IPS-20b (cell line): ENCODE measurements around the gene CSNK2A2.

ENCODE experiments used
- H3K27ac ChIP-seq: one replicate; pipeline ENCODE4 v1.5.1; 2013; ENCODE audit warnings: low read length
- H3K27me3 ChIP-seq: 2 replicates; pipeline ENCODE4 v1.6.1; 2013; ENCODE audit warnings: mild to moderate bottlenecking, low read length, inconsistent platforms; ENCODE audit not compliant: insufficient read depth
- H3K36me3 ChIP-seq: 2 replicates; pipeline ENCODE4 v1.6.1; 2013; ENCODE audit warnings: low read depth, mild to moderate bottlenecking, inconsistent platforms, low read length, moderate library complexity; ENCODE audit not compliant: insufficient read depth
- H3K4me1 ChIP-seq: 2 replicates; pipeline ENCODE4 v1.6.1; 2013; ENCODE audit warnings: mild to moderate bottlenecking, control low read depth, inconsistent platforms, low read length, moderate library complexity; ENCODE audit not compliant: insufficient read depth
- H3K4me3 ChIP-seq: 2 replicates; pipeline ENCODE4 v1.5.1; 2013; ENCODE audit warnings: mild to moderate bottlenecking, low read length, inconsistent platforms
- H3K9ac ChIP-seq: 2 replicates; pipeline ENCODE4 v1.6.1; 2013; ENCODE audit warnings: low read depth, mild to moderate bottlenecking, inconsistent platforms, low read length, moderate library complexity
- H3K9me3 ChIP-seq: 2 replicates; pipeline ENCODE4 v1.6.1; 2013; ENCODE audit warnings: mild to moderate bottlenecking, low read depth, low read length, inconsistent platforms; ENCODE audit not compliant: insufficient read depth

Gene CSNK2A2

DNA sequence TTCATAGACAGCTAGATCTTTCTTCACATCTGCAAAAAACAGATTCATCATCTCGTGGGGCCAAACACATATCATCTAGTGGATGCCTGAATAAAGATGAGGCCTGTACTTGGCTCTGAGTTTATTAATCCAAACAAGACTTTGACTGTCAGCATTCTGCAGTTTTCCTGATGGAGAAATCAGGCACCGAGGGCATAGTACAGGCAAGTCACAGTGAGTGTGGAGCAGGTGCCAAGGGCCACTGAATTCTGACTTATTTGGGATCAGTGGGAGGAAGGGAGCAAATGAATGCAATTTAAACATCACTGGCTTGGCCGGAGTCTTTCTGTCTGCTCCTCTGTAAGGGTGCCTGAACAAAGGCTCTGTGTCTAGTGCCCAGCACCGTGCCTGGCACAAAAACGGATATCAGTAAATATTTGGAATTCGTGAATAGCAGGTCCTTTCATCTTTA lies 69.7 kb downstream of the CSNK2A2 start:
- H3K9ac ChIP-seq = peak overlapping the region; percentile 56; the same call in 1 of the 2 replicates
- H3K27me3 ChIP-seq = no peaks in the 10 kb centered on the region
- H3K4me1 ChIP-seq = peaks cover 16% of the 10 kb centered on the region
- no peaks in the 10 kb centered on the region for H3K36me3 ChIP-seq
- H3K4me3 ChIP-seq = peak overlapping the region; percentile 80
- no peaks in the 10 kb centered on the region for H3K9me3 ChIP-seq
- H3K27ac ChIP-seq = no peak overlapping the region

DNA sequence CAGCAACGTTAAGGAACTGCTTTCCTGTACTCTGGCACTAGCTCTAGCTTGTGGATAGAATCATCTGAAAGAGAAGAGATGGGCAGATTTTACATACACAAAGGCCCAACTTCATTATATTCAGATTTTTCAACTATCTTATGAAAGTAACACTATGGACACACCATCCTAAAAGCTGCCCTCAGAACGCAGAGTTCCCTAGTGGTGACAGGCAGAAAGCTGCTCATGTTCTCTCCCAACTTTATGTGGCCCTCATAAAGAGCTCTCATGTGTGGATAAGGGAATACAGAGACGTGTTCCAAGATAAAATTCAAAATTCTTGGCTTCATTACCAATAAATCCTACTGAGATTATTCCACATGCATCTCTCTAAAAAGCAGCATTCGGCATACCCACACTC lies 70.3 kb downstream of the CSNK2A2 start:
- no peaks in the 10 kb centered on the region for H3K36me3 ChIP-seq
- no peaks in the 10 kb centered on the region for H3K9me3 ChIP-seq
- H3K27me3 ChIP-seq = no peaks in the 10 kb centered on the region
- no peak overlapping the region for H3K27ac ChIP-seq
- H3K4me1 ChIP-seq = peaks cover 16% of the 10 kb centered on the region
- H3K4me3 ChIP-seq = peak overlapping the region; percentile 80
- peak overlapping the region; percentile 56; the same call in 1 of the 2 replicates for H3K9ac ChIP-seq

DNA sequence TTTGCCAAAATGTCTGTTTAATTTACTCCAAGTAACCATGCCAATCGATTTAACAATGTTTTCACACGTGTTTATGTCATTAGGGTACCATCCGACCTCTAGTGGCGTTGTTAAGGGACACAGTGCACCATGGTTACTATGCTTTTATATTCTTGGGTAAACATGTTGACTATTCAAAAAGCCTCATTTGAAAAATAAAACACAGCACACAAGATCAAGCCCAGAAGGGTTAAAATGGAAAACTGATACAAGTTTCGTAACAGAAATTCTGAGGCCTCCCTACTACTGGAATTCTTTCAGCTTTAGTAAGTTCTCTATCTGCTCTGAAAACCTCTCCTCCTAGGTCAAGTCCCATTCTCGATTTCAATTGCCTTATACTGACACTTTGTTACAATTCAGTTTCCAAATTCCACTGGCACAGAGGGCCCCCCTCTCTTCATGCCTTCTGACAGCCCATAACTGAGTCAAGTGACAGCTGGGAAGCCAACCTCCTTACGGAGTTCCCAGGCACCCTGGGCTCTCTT lies 70.8 kb downstream of the CSNK2A2 start:
- H3K36me3 ChIP-seq = no peaks in the 10 kb centered on the region
- peak overlapping the region; percentile 56; the same call in 1 of the 2 replicates for H3K9ac ChIP-seq
- peak overlapping the region; percentile 80; the same call in 1 of the 2 replicates for H3K4me3 ChIP-seq
- no peak overlapping the region for H3K27ac ChIP-seq
- H3K27me3 ChIP-seq = no peaks in the 10 kb centered on the region
- no peaks in the 10 kb centered on the region for H3K9me3 ChIP-seq
- peaks cover 16% of the 10 kb centered on the region for H3K4me1 ChIP-seq

DNA sequence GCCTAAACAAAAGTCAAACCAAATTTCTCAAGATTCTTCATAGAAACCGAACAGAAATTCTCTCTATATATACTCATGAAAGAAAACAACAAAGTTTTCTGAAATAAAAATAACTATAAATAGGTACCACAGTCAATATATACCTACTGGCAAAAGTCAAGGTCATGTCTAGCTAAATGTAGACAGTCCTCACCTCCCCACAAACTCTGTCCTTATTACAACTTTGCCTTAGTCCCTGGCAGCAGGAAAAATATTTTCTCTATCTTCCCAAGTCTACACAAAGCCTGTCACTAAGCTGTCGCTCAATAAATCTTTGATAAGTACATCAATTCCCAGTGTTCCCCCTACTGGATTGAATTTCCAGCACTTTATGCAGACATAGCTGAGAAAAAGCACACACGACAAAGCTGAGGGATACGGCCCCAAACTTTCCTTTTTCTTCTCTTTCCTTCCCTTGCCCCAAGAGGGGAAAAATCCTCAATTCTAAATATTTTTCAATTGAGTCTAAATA lies 71.4 kb downstream of the CSNK2A2 start:
- H3K36me3 ChIP-seq = no peaks in the 10 kb centered on the region
- no peak overlapping the region for H3K27ac ChIP-seq
- no peaks in the 10 kb centered on the region for H3K9me3 ChIP-seq
- no peak overlapping the region for H3K9ac ChIP-seq
- peaks cover 19% of the 10 kb centered on the region for H3K4me1 ChIP-seq
- H3K4me3 ChIP-seq = peak overlapping the region; percentile 80; the same call in 1 of the 2 replicates
- no peaks in the 10 kb centered on the region for H3K27me3 ChIP-seq

DNA sequence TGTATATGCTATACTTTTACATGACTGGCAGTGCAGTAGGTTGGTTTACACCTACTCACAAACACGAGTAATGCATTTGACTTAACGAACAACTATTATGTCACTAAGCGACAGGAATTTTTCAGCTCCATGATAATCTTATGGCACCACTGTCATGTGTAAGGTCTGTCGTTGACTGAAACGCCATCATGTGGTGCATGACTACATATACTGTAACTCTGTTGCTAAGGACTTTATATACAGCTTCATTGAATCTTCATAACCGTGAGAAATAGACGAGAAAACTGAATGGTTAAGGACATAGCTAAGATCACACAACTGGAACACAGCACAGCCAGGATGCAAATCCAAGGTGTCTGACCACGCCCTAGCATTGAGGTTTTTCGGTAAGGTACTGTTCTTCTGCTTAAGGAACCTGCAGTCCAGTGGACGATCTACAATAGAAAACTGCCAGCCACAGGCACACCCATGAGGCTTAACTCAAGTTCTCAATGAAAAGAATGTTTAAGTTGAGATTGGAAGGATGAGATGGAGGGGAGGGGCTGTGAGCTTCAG lies 72.0 kb downstream of the CSNK2A2 start:
- H3K4me3 ChIP-seq = no peak overlapping the region
- no peak overlapping the region for H3K27ac ChIP-seq
- no peaks in the 10 kb centered on the region for H3K27me3 ChIP-seq
- H3K4me1 ChIP-seq = peaks cover 21% of the 10 kb centered on the region
- H3K36me3 ChIP-seq = no peaks in the 10 kb centered on the region
- H3K9ac ChIP-seq = no peak overlapping the region
- H3K9me3 ChIP-seq = no peaks in the 10 kb centered on the region

DNA sequence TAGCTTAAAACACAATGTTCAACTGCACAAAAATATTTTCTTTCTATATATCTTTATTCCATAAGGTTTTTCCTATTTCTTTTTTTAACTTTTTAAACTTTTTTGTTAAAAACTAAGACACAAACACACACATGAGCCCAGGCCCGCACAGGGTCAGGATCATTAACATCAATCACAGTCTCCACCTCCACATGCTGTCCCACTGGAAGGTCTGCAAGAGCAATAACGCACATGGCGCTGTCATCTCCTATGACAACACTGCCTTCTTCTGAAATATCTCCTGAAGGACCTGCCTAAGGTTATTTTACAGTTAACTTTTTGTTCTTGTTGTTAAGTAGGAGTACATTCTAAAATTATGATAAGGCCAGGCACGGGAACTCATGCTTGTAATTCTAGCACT lies 72.9 kb downstream of the CSNK2A2 start:
- H3K36me3 ChIP-seq = no peaks in the 10 kb centered on the region
- H3K4me1 ChIP-seq = peaks cover 21% of the 10 kb centered on the region
- H3K27me3 ChIP-seq = no peaks in the 10 kb centered on the region
- H3K27ac ChIP-seq = no peak overlapping the region
- no peak overlapping the region for H3K9ac ChIP-seq
- no peaks in the 10 kb centered on the region for H3K9me3 ChIP-seq
- no peak overlapping the region for H3K4me3 ChIP-seq

DNA sequence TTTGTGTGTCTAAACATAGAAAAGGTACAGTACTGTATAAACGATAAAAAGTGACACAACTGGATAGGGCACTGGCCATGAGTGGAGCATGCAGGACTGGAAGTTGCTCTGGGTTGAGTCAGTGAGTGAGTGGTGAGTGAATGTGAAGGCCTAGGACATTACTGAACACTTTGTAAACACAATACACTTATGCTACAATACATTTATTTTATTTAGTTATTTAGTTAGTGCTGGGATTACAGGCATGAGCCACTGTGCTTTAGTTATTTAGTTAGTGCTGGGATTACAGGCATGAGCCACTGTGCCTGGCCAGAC lies 73.3 kb downstream of the CSNK2A2 start:
- H3K27me3 ChIP-seq = no peaks in the 10 kb centered on the region
- no peak overlapping the region for H3K27ac ChIP-seq
- H3K4me3 ChIP-seq = no peak overlapping the region

DNA sequence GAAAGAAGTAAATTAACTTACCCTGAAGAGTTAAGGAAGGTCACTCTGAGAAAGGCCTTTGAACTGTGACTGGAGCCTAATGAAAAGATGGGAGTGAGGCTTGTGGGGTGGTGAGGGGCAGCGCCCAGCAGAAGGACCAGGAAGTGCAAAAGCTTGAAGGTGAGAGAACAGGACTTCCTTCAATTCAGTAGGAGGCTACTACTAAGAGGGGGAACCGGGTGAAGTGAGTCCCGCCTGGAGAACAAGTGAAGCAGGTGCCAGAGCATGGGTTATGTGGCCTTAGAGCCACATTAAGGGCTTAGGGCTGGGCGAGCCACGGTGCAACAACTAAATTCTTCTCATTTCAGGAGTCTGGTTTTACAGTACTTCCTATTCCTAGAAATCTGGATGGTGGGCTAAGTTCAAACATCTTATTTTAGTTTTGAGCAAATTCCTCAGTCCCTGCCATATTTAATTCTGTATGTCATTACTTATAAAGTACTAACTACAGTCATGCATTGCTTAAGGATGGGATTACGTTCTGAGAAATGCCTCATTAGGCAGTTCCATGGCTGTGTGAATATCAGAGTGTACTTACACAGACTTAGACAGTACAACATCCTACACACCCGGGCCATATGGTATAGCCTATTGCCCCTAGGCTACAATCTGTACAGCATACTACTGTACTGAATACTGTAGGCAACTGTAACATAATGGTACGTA lies 73.9 kb downstream of the CSNK2A2 start:
- Histone ChIP-seq H3K27ac (no peak overlapping the region), H3K27me3 (no peaks in the 10 kb centered on the region), H3K9me3 (no peaks in the 10 kb centered on the region), H3K36me3 (no peaks in the 10 kb centered on the region), H3K4me1 (peaks cover 21% of the 10 kb centered on the region), H3K4me3 (no peak overlapping the region), H3K9ac (no peak overlapping the region)

More for the DNA sequence above, 73.3 kb downstream of the CSNK2A2 start:
- H3K9ac ChIP-seq = no peak overlapping the region
- no peaks in the 10 kb centered on the region for H3K36me3 ChIP-seq
- H3K9me3 ChIP-seq = no peaks in the 10 kb centered on the region
- H3K4me1 ChIP-seq = peaks cover 21% of the 10 kb centered on the region

DNA sequence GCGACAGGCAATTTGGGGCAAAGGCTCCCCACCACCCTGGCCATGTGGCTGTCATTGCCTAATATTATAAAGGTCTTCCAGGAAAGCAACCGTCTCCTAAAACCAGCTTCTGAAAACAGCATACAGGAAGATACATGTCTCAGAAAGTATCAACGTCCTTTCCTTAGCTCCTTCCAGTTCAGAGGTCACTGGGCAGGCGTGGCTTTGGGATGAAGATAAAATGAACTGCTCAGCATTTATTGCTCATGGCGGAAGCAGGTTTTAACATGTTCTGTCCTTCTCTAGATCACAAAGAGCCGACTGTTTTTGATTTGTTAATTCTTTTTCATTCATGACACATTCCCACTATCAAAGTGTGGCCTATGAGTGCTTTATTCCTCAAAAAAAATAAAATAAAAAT lies 76.8 kb downstream of the CSNK2A2 start:
- H3K27ac ChIP-seq = no peak overlapping the region
- H3K4me3 ChIP-seq = no peak overlapping the region
- peaks cover 10% of the 10 kb centered on the region for H3K36me3 ChIP-seq
- H3K27me3 ChIP-seq = no peaks in the 10 kb centered on the region
- no peaks in the 10 kb centered on the region for H3K9me3 ChIP-seq
- peaks cover 5% of the 10 kb centered on the region; the same call in 1 of the 2 replicates for H3K4me1 ChIP-seq
- H3K9ac ChIP-seq = no peak overlapping the region

DNA sequence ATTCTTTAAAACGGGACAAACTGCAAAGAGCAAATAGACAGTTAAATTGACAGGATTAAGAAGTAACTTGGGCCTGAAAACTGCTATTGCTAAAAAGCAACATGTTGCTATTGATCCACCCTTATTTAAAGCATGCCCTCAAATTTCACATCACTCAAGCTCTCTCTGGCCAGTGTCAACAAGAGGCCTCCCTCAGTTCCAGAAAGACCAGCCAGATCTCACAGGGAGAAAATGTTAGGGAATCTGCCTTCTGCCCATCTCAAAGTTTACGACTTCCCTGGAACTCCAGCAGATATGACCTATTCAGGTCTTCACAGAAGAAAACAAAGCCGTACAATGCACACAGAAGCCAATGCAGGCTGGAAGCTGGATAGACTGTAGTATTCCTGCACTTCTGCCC lies 77.7 kb downstream of the CSNK2A2 start:
- Histone ChIP-seq H3K9me3 (no peaks in the 10 kb centered on the region), H3K27me3 (no peaks in the 10 kb centered on the region), H3K27ac (no peak overlapping the region), H3K4me1 (peaks cover 5% of the 10 kb centered on the region; the same call in 1 of the 2 replicates), H3K4me3 (no peak overlapping the region), H3K9ac (no peak overlapping the region), H3K36me3 (peaks cover 19% of the 10 kb centered on the region)

DNA sequence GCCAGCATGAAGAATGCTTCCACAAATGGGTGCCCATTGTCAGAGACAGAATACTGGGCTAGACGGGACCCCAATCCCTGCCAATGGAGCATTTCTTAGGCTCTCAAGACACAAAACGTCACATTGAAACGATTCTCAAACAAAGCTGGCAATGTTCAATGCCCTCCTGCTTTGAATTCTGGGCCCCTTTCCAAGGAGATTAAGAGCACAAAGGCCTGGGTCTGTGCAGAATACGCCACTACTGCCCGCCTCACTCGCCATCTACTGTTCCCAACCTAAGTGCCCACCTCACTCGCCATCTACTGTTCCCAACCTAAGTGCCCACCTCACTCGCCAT lies 78.4 kb downstream of the CSNK2A2 start:
- Histone ChIP-seq H3K9ac (no peak overlapping the region), H3K27ac (no peak overlapping the region), H3K36me3 (peaks cover 27% of the 10 kb centered on the region), H3K4me1 (peaks cover 5% of the 10 kb centered on the region; the same call in 1 of the 2 replicates), H3K27me3 (no peaks in the 10 kb centered on the region), H3K9me3 (no peaks in the 10 kb centered on the region), H3K4me3 (no peak overlapping the region)
